ENCODE data around the gene ASTN2.

ASTN2 gene

GRCh38 chr9:117088786-117089185 lies 326.1 kb downstream of the ASTN2 start:
- Histone ChIP-seq H3K9me3 (ENCODE audit: low read length) (no peaks in the 10 kb centered on the region), H3K36me3 (ENCODE audit: insufficient read depth, low read length) (no peaks in the 10 kb centered on the region), H3K4me1 (ENCODE audit: insufficient read depth, low read length) (no peaks in the 10 kb centered on the region), H3K4me3 (ENCODE audit: low read length) (no peak overlapping the region), H2AFZ (ENCODE audit: low read depth, low read length) (no peak overlapping the region), H3K27me3 (ENCODE audit: insufficient read depth, low read length) (no peaks in the 10 kb centered on the region)

- no peaks in the 10 kb centered on the region for H3K36me3 ChIP-seq (ENCODE audit: insufficient read depth, low read length)
- H3K4me1 ChIP-seq (ENCODE audit: insufficient read depth, low read length) = no peaks in the 10 kb centered on the region
- no peak overlapping the region for H3K4me3 ChIP-seq (ENCODE audit: low read length)
- no peak overlapping the region for H2AFZ ChIP-seq (ENCODE audit: low read depth, low read length)
- no peaks in the 10 kb centered on the region for H3K27me3 ChIP-seq (ENCODE audit: insufficient read depth, low read length)
- H3K9me3 ChIP-seq (ENCODE audit: low read length) = no peaks in the 10 kb centered on the region
Measured at GRCh38 chr9:117088140-117088539, 326.7 kb downstream of the ASTN2 start.

GRCh38 chr9:117084221-117084620 lies 330.6 kb downstream of the ASTN2 start:
- H2AFZ ChIP-seq (ENCODE audit: low read depth, low read length) = no peak overlapping the region
- no peaks in the 10 kb centered on the region for H3K36me3 ChIP-seq (ENCODE audit: insufficient read depth, low read length)
- no peaks in the 10 kb centered on the region for H3K27me3 ChIP-seq (ENCODE audit: insufficient read depth, low read length)
- H3K4me3 ChIP-seq (ENCODE audit: low read length) = no peak overlapping the region
- H3K4me1 ChIP-seq (ENCODE audit: insufficient read depth, low read length) = no peaks in the 10 kb centered on the region
- no peaks in the 10 kb centered on the region for H3K9me3 ChIP-seq (ENCODE audit: low read length)

- Histone ChIP-seq H3K9me3 (ENCODE audit: low read length) (no peaks in the 10 kb centered on the region), H3K27me3 (ENCODE audit: insufficient read depth, low read length) (no peaks in the 10 kb centered on the region), H2AFZ (ENCODE audit: low read depth, low read length) (no peak overlapping the region), H3K4me3 (ENCODE audit: low read length) (no peak overlapping the region), H3K4me1 (ENCODE audit: insufficient read depth, low read length) (no peaks in the 10 kb centered on the region), H3K36me3 (ENCODE audit: insufficient read depth, low read length) (no peaks in the 10 kb centered on the region)
Measured at GRCh38 chr9:117083559-117083958, 331.3 kb downstream of the ASTN2 start.

GRCh38 chr9:117081641-117082317 lies 333.1 kb downstream of the ASTN2 start:
- Histone ChIP-seq H3K27me3 (ENCODE audit: insufficient read depth, low read length) (no peaks in the 10 kb centered on the region), H3K4me1 (ENCODE audit: insufficient read depth, low read length) (no peaks in the 10 kb centered on the region), H3K4me3 (ENCODE audit: low read length) (no peak overlapping the region), H3K36me3 (ENCODE audit: insufficient read depth, low read length) (no peaks in the 10 kb centered on the region), H3K9me3 (ENCODE audit: low read length) (no peaks in the 10 kb centered on the region), H2AFZ (ENCODE audit: low read depth, low read length) (no peak overlapping the region)

- Histone ChIP-seq H3K36me3 (ENCODE audit: insufficient read depth, low read length) (no peaks in the 10 kb centered on the region), H3K4me3 (ENCODE audit: low read length) (no peak overlapping the region), H3K4me1 (ENCODE audit: insufficient read depth, low read length) (no peaks in the 10 kb centered on the region), H2AFZ (ENCODE audit: low read depth, low read length) (no peak overlapping the region), H3K9me3 (ENCODE audit: low read length) (no peaks in the 10 kb centered on the region), H3K27me3 (ENCODE audit: insufficient read depth, low read length) (no peaks in the 10 kb centered on the region)
Measured at GRCh38 chr9:117080765-117081390, 334.0 kb downstream of the ASTN2 start.

- Histone ChIP-seq H3K9me3 (ENCODE audit: low read length) (no peaks in the 10 kb centered on the region), H3K4me3 (ENCODE audit: low read length) (no peak overlapping the region), H3K36me3 (ENCODE audit: insufficient read depth, low read length) (no peaks in the 10 kb centered on the region), H2AFZ (ENCODE audit: low read depth, low read length) (no peak overlapping the region), H3K27me3 (ENCODE audit: insufficient read depth, low read length) (no peaks in the 10 kb centered on the region), H3K4me1 (ENCODE audit: insufficient read depth, low read length) (no peaks in the 10 kb centered on the region)
Measured at GRCh38 chr9:117076571-117077290, 338.1 kb downstream of the ASTN2 start.

- Histone ChIP-seq H2AFZ (ENCODE audit: low read depth, low read length) (no peak overlapping the region), H3K9me3 (ENCODE audit: low read length) (no peaks in the 10 kb centered on the region), H3K4me1 (ENCODE audit: insufficient read depth, low read length) (no peaks in the 10 kb centered on the region), H3K36me3 (ENCODE audit: insufficient read depth, low read length) (no peaks in the 10 kb centered on the region), H3K27me3 (ENCODE audit: insufficient read depth, low read length) (no peaks in the 10 kb centered on the region), H3K4me3 (ENCODE audit: low read length) (no peak overlapping the region)
Measured at GRCh38 chr9:117075636-117076035, 339.2 kb downstream of the ASTN2 start.

GRCh38 chr9:117074784-117075520 lies 339.9 kb downstream of the ASTN2 start:
- Histone ChIP-seq H3K9me3 (ENCODE audit: low read length) (no peaks in the 10 kb centered on the region), H3K27me3 (ENCODE audit: insufficient read depth, low read length) (no peaks in the 10 kb centered on the region), H3K36me3 (ENCODE audit: insufficient read depth, low read length) (no peaks in the 10 kb centered on the region), H2AFZ (ENCODE audit: low read depth, low read length) (no peak overlapping the region), H3K4me3 (ENCODE audit: low read length) (no peak overlapping the region), H3K4me1 (ENCODE audit: insufficient read depth, low read length) (no peaks in the 10 kb centered on the region)

GRCh38 chr9:117074342-117074662 lies 340.6 kb downstream of the ASTN2 start:
- Histone ChIP-seq H2AFZ (ENCODE audit: low read depth, low read length) (no peak overlapping the region), H3K4me3 (ENCODE audit: low read length) (no peak overlapping the region), H3K9me3 (ENCODE audit: low read length) (no peaks in the 10 kb centered on the region), H3K36me3 (ENCODE audit: insufficient read depth, low read length) (no peaks in the 10 kb centered on the region), H3K27me3 (ENCODE audit: insufficient read depth, low read length) (no peaks in the 10 kb centered on the region), H3K4me1 (ENCODE audit: insufficient read depth, low read length) (no peaks in the 10 kb centered on the region)

GRCh38 chr9:117073539-117074341 lies 341.1 kb downstream of the ASTN2 start:
- H3K36me3 ChIP-seq (ENCODE audit: insufficient read depth, low read length) = no peaks in the 10 kb centered on the region
- no peaks in the 10 kb centered on the region for H3K9me3 ChIP-seq (ENCODE audit: low read length)
- no peak overlapping the region for H3K4me3 ChIP-seq (ENCODE audit: low read length)
- no peaks in the 10 kb centered on the region for H3K4me1 ChIP-seq (ENCODE audit: insufficient read depth, low read length)
- no peaks in the 10 kb centered on the region for H3K27me3 ChIP-seq (ENCODE audit: insufficient read depth, low read length)
- no peak overlapping the region for H2AFZ ChIP-seq (ENCODE audit: low read depth, low read length)

- Histone ChIP-seq H3K9me3 (ENCODE audit: low read length) (no peaks in the 10 kb centered on the region), H3K27me3 (ENCODE audit: insufficient read depth, low read length) (no peaks in the 10 kb centered on the region), H3K36me3 (ENCODE audit: insufficient read depth, low read length) (no peaks in the 10 kb centered on the region), H3K4me3 (ENCODE audit: low read length) (no peak overlapping the region), H3K4me1 (ENCODE audit: insufficient read depth, low read length) (no peaks in the 10 kb centered on the region), H2AFZ (ENCODE audit: low read depth, low read length) (no peak overlapping the region)
Measured at GRCh38 chr9:117073071-117073470, 341.8 kb downstream of the ASTN2 start.
